ENCODE measurements around the gene VEGFA.

VEGFA gene

DNA sequence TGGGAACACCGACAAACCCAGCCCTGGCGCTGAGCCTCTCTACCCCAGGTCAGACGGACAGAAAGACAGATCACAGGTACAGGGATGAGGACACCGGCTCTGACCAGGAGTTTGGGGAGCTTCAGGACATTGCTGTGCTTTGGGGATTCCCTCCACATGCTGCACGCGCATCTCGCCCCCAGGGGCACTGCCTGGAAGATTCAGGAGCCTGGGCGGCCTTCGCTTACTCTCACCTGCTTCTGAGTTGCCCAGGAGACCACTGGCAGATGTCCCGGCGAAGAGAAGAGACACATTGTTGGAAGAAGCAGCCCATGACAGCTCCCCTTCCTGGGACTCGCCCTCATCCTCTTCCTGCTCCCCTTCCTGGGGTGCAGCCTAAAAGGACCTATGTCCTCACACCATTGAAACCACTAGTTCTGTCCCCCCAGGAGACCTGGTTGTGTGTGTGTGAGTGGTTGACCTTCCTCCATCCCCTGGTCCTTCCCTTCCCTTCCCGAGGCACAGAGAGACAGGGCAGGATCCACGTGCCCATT, 15.3 kb downstream of the VEGFA start:
- no peak overlapping the region for H3K9ac ChIP-seq (ENCODE audit: low read length)
- H3K27ac ChIP-seq (ENCODE audit: low read length), result no peak overlapping the region
- no peak overlapping the region for H3K4me3 ChIP-seq (ENCODE audit: low read length)
- H3K36me3 ChIP-seq (ENCODE audit: control insufficient read depth, low read depth, low read length), result peaks cover 41% of the 10 kb centered on the region
- no peaks in the 10 kb centered on the region for H3K4me1 ChIP-seq (ENCODE audit: control insufficient read depth, low read depth, low read length)
- H3K27me3 ChIP-seq (ENCODE audit: control insufficient read depth, insufficient read depth, low read length), result no peaks in the 10 kb centered on the region
- no peaks in the 10 kb centered on the region for H3K9me3 ChIP-seq (ENCODE audit: control insufficient read depth, low read depth, low read length)

DNA sequence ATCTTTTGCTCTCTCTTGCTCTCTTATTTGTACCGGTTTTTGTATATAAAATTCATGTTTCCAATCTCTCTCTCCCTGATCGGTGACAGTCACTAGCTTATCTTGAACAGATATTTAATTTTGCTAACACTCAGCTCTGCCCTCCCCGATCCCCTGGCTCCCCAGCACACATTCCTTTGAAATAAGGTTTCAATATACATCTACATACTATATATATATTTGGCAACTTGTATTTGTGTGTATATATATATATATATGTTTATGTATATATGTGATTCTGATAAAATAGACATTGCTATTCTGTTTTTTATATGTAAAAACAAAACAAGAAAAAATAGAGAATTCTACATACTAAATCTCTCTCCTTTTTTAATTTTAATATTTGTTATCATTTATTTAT, 15.9 kb downstream of the VEGFA start:
- H3K27me3 ChIP-seq (ENCODE audit: control insufficient read depth, insufficient read depth, low read length), result no peaks in the 10 kb centered on the region
- H3K36me3 ChIP-seq (ENCODE audit: control insufficient read depth, low read depth, low read length), result peaks cover 34% of the 10 kb centered on the region
- H3K4me3 ChIP-seq (ENCODE audit: low read length), result no peak overlapping the region
- H3K9ac ChIP-seq (ENCODE audit: low read length), result no peak overlapping the region
- H3K27ac ChIP-seq (ENCODE audit: low read length), result no peak overlapping the region
- H3K9me3 ChIP-seq (ENCODE audit: control insufficient read depth, low read depth, low read length), result no peaks in the 10 kb centered on the region
- H3K4me1 ChIP-seq (ENCODE audit: control insufficient read depth, low read depth, low read length), result no peaks in the 10 kb centered on the region

DNA sequence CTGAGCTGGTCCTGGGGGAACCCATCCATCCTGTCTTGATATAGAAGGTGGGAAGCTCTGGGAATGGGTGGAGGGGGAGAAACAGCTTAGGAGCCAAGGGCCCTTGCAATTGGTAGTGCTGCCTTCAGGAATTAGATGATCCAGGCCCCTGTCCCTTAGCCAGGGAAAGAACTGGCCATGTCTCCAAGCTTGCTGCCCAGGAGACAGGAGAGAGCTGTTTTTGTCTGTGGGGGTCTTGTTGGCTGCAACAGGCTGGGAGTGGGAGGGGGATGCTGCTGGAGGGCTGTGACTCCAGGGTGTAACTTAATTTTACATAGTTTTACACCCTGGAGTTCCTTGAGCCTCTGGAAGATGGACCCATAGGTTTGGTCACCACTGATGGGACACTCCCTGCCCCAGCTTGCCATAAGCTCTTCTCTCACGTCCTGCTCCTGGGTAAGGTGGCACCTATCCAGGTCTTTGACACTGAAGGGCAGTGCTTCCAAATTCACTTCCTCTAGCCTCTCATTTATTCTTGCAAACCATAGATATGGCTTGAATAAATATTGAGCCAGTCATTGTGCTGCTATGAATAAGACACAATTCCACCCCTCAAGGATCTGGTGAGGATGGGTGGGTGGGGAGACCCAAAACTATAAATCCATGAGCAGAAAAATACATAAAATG, 16.8 kb downstream of the VEGFA start:
- Histone ChIP-seq H3K4me3 (ENCODE audit: low read length) (no peak overlapping the region), H3K9me3 (ENCODE audit: control insufficient read depth, low read depth, low read length) (no peaks in the 10 kb centered on the region), H3K36me3 (ENCODE audit: control insufficient read depth, low read depth, low read length) (peaks cover 31% of the 10 kb centered on the region), H3K9ac (ENCODE audit: low read length) (no peak overlapping the region), H3K27ac (ENCODE audit: low read length) (no peak overlapping the region), H3K27me3 (ENCODE audit: control insufficient read depth, insufficient read depth, low read length) (no peaks in the 10 kb centered on the region), H3K4me1 (ENCODE audit: control insufficient read depth, low read depth, low read length) (no peaks in the 10 kb centered on the region)

DNA sequence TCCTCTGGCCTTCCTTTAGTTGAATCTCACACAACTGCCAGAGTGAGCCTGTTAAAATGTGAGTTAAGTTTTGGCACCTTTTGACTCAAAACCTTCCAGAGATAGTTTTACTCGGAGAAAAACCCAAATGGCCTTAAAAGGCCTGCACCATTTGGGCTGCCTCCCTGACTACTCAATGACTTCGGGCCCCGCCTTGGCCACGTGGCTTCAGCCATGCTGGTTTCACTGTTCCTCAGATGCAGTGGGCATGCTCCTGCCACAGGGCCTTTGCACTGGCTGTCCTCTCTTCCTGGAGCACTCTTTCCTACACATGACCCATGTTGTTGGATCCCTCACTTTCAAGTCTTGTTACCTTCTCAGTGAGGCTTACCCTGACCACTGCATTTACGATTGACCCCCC, 18.3 kb downstream of the VEGFA start:
- Histone ChIP-seq H3K4me1 (ENCODE audit: control insufficient read depth, low read depth, low read length) (no peaks in the 10 kb centered on the region), H3K4me3 (ENCODE audit: low read length) (no peak overlapping the region), H3K27me3 (ENCODE audit: control insufficient read depth, insufficient read depth, low read length) (no peaks in the 10 kb centered on the region), H3K36me3 (ENCODE audit: control insufficient read depth, low read depth, low read length) (peaks cover 18% of the 10 kb centered on the region), H3K9ac (ENCODE audit: low read length) (no peak overlapping the region), H3K27ac (ENCODE audit: low read length) (no peak overlapping the region), H3K9me3 (ENCODE audit: control insufficient read depth, low read depth, low read length) (no peaks in the 10 kb centered on the region)

DNA sequence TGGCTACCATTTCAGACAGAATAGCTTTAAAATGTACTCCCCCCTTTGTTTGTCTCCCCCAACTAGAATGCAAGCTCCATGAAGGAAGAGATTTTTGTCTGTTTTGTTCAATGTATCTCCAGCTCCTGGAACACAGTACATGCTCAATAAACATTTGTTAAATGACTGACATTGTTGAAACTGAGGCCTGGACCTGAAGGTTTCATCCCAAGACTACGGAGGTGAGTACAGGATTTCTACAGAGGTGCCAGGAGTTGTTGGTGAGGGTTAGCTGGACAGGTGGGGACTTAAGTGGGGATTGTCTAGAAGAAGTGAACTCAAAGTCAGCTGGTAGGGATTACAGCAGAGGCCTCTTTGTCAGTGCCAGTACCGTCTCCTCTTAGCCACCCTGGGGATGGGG, 19.4 kb downstream of the VEGFA start:
- Histone ChIP-seq H3K9me3 (ENCODE audit: control insufficient read depth, low read depth, low read length) (no peaks in the 10 kb centered on the region), H3K27me3 (ENCODE audit: control insufficient read depth, insufficient read depth, low read length) (no peaks in the 10 kb centered on the region), H3K4me3 (ENCODE audit: low read length) (no peak overlapping the region), H3K4me1 (ENCODE audit: control insufficient read depth, low read depth, low read length) (no peaks in the 10 kb centered on the region), H3K36me3 (ENCODE audit: control insufficient read depth, low read depth, low read length) (peaks cover 9% of the 10 kb centered on the region), H3K9ac (ENCODE audit: low read length) (no peak overlapping the region), H3K27ac (ENCODE audit: low read length) (no peak overlapping the region)

DNA sequence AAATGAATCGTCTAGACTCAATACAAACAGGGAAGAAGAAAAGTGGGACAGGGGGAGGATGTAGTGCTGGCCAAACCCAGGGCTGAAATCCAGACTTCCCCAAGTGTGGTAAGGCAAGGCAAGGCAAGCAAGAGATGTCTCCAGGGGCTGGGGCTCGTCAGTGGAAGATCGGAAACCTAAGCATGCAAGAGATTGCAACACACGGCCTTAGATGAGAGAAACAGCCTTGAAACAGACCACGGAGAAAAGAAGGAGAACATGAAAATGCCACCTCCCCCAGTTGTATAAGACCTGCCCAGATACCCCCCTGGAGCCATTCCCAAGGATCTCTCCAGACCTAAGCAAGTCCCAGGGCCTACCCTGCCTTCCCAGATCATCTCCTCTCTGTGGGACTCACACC, 20.0 kb downstream of the VEGFA start:
- Histone ChIP-seq H3K9me3 (ENCODE audit: control insufficient read depth, low read depth, low read length) (no peaks in the 10 kb centered on the region), H3K9ac (ENCODE audit: low read length) (no peak overlapping the region), H3K27me3 (ENCODE audit: control insufficient read depth, insufficient read depth, low read length) (no peaks in the 10 kb centered on the region), H3K4me1 (ENCODE audit: control insufficient read depth, low read depth, low read length) (no peaks in the 10 kb centered on the region), H3K27ac (ENCODE audit: low read length) (no peak overlapping the region), H3K4me3 (ENCODE audit: low read length) (no peak overlapping the region), H3K36me3 (ENCODE audit: control insufficient read depth, low read depth, low read length) (peaks cover 5% of the 10 kb centered on the region)

DNA sequence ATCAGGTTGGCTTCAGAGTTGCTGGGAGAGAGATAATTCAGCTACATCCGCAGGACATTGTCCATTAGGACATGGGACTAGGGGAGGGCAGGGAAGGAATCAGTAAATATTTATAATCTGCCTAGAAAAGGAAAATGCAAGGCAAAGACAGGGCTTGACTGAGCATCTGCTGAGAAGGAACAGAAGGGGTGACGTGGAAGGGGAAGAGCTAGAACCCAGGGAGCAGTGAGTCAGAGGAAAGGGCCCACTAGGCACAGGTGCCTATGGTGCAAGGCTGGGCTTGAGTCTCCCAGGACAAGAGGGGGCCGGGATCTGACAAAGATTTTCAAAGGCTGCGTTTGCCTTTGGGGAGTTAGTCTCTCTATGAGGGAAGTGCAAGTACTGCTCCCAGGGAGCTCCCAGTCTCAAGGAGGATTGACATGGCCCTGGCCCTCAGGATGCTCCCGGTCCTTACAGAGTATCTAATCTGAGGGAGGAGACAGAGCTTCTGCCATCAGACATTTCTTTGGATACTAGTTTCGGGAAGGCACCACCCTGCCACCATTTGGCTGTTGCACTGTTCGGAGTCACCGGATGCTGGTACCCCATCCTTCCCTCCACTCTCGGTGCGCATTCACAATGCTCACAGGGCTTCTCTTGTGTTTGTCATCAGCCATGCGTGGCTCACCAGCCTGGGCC, 21.9 kb downstream of the VEGFA start:
- H3K27ac ChIP-seq (ENCODE audit: low read length), result no peak overlapping the region
- H3K9me3 ChIP-seq (ENCODE audit: control insufficient read depth, low read depth, low read length), result no peaks in the 10 kb centered on the region
- H3K36me3 ChIP-seq (ENCODE audit: control insufficient read depth, low read depth, low read length), result no peaks in the 10 kb centered on the region
- no peak overlapping the region for H3K9ac ChIP-seq (ENCODE audit: low read length)
- H3K4me3 ChIP-seq (ENCODE audit: low read length), result no peak overlapping the region
- H3K4me1 ChIP-seq (ENCODE audit: control insufficient read depth, low read depth, low read length), result no peaks in the 10 kb centered on the region
- H3K27me3 ChIP-seq (ENCODE audit: control insufficient read depth, insufficient read depth, low read length), result no peaks in the 10 kb centered on the region

DNA sequence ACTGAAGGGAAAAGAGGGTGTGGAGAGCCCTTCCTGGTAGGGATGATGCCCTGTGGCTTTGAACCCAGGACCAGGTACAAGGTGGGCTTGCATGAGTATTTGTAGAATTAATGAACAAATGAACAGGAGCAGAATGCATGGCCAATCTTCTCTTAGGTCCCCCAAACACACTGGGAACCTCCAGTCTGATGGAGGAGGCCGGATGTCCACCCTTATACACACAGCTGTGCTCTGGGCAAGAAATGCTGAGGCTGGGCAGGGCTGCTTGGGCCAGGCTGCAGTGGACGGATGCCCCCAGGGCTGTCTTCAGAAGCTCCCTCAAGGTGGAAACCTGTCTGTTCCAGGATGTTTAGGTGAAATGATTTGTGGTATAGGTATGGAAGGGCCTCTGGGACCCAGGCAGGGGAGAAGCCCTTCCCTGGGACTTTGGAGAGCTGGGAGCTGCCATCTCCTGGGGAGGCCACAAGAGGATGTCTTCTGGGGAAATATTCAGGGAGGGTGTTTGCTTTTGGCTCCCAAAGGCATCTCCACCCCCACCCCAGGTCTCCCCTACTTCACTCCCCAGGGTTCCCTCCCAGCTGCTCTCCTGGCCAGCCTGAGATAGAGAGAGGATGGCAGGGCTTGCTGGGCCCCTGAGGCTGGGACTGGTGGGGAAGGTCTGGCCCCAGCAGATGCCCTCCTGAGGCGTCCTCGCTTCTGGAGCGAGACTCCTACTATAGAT, 23.3 kb downstream of the VEGFA start:
- Histone ChIP-seq H3K4me3 (ENCODE audit: low read length) (no peak overlapping the region), H3K27me3 (ENCODE audit: control insufficient read depth, insufficient read depth, low read length) (no peaks in the 10 kb centered on the region), H3K9ac (ENCODE audit: low read length) (no peak overlapping the region), H3K36me3 (ENCODE audit: control insufficient read depth, low read depth, low read length) (no peaks in the 10 kb centered on the region), H3K9me3 (ENCODE audit: control insufficient read depth, low read depth, low read length) (no peaks in the 10 kb centered on the region), H3K27ac (ENCODE audit: low read length) (no peak overlapping the region), H3K4me1 (ENCODE audit: control insufficient read depth, low read depth, low read length) (no peaks in the 10 kb centered on the region)

DNA sequence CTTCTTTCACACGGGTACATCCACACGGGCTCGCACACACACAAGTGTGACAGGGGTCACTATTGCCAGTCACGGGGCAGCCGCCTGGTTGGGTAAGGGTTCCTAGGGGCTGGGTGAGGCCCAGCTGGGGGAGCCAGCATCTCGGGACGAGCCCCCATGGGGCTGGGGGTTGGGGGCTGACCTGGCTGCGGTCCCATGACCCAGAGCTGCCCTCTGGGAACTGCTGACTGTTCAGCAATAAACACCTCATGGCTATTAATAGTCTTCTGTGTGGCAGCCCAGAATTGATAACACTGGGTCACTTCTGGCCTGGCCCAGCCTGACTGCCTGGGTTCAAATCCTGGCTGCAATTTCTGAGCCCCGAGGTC, 23.8 kb downstream of the VEGFA start:
- H3K36me3 ChIP-seq (ENCODE audit: control insufficient read depth, low read depth, low read length), result no peaks in the 10 kb centered on the region
- no peaks in the 10 kb centered on the region for H3K4me1 ChIP-seq (ENCODE audit: control insufficient read depth, low read depth, low read length)
- H3K4me3 ChIP-seq (ENCODE audit: low read length), result no peak overlapping the region
- H3K27ac ChIP-seq (ENCODE audit: low read length), result no peak overlapping the region
- H3K9me3 ChIP-seq (ENCODE audit: control insufficient read depth, low read depth, low read length), result no peaks in the 10 kb centered on the region
- no peaks in the 10 kb centered on the region for H3K27me3 ChIP-seq (ENCODE audit: control insufficient read depth, insufficient read depth, low read length)
- no peak overlapping the region for H3K9ac ChIP-seq (ENCODE audit: low read length)

DNA sequence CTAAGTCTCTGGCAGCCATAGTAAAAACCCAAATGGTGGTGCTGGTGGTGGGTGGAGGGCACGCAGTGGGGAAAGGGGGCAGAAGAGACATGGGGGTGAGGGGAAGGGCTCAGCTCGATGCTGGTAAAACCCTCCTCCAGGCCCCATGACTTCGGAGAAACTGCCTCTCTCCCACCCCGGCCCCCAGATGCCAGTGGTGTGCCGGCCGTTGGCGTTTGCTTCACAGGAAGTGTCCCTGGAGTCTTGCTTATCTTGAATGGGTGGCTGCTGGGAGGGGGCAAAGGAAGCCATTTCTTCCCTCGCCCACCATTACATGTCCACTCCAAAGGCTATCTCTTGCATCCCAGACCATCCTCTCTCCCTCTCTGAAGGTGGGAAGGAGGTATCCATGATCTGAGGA, 25.4 kb downstream of the VEGFA start:
- Histone ChIP-seq H3K4me1 (ENCODE audit: control insufficient read depth, low read depth, low read length) (no peaks in the 10 kb centered on the region), H3K9ac (ENCODE audit: low read length) (no peak overlapping the region), H3K4me3 (ENCODE audit: low read length) (no peak overlapping the region), H3K27me3 (ENCODE audit: control insufficient read depth, insufficient read depth, low read length) (no peaks in the 10 kb centered on the region), H3K36me3 (ENCODE audit: control insufficient read depth, low read depth, low read length) (no peaks in the 10 kb centered on the region), H3K27ac (ENCODE audit: low read length) (no peak overlapping the region), H3K9me3 (ENCODE audit: control insufficient read depth, low read depth, low read length) (no peaks in the 10 kb centered on the region)

DNA sequence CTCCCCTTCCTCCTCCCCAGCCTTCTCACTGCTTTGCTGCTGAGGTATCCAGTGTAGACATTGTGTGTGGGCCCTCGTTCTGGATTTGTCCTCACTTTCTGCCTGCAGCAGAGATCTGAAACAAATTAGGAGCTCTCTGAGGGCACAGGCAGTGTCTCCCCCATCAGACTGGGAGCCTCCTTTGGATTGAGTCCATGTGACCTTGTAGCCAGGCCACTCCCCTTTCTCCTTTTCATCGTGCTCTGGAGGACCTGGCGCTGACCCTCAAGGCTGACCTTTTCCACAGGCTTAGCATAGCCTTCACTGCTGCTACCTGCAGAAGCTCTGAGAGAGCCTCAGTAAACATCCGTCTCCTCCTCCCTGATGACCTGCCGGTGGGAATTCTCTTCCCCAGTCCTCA, 26.2 kb downstream of the VEGFA start:
- Histone ChIP-seq H3K4me3 (ENCODE audit: low read length) (no peak overlapping the region), H3K9ac (ENCODE audit: low read length) (no peak overlapping the region), H3K27ac (ENCODE audit: low read length) (no peak overlapping the region), H3K27me3 (ENCODE audit: control insufficient read depth, insufficient read depth, low read length) (no peaks in the 10 kb centered on the region), H3K4me1 (ENCODE audit: control insufficient read depth, low read depth, low read length) (no peaks in the 10 kb centered on the region), H3K36me3 (ENCODE audit: control insufficient read depth, low read depth, low read length) (no peaks in the 10 kb centered on the region), H3K9me3 (ENCODE audit: control insufficient read depth, low read depth, low read length) (no peaks in the 10 kb centered on the region)
